ENCODE measurements around the gene HM13. TPM values are rescaled to one million over a fixed set of nuclear protein-coding genes. Genes with fewer than 3 reads are reported as not detected.
"Not testable (repeated sequence)": the region's sequence is repeated elsewhere in the genome, so short reads cannot be mapped to it uniquely, and the experiment has no call there.

Gene HM13
- total and polyA plus RNA-seq, 4 donors = 57.6 to 210 (median 99.1) TPM

DNA sequence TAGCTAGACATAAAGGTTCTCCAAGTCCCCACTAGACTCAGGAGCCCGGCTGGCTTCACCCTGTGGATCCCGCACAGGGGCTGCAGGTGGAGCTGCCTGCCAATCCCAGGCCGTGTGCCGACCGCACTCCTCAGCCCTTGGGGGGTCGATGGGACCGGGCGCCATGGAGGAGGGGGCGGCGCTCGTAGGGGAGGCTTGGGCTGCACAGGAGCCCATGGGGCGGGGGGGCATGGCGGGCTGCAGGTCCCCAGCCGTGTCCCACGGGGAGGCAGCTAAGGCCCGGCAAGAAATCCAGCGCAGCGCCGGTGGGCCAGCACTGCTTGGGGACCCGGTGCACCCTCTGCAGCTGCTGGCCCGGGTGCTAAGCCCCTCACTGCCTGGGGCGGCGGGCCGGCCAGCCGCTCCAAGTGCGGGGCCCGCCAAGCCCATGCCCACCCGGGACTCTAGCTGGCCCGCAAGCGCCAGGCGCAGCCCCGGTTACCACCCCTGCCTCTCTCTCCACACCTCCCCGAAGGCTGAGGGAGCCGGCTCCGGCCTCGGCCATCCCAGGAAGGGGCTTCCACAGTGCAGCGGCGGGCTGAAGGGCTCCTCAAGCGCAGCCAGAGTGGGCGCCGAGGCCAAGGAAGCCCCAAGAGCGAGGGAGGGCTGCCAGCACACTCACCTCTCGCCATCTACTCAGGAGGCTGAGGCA, 64.4 kb downstream of the HM13 start:
- no peak overlapping the region for H3K4me3 ChIP-seq (ENCODE audit: low read depth in 1 of 3, low read length in 3 of 3)
- no peaks in the 10 kb centered on the region for H3K36me3 ChIP-seq (ENCODE audit: control insufficient read depth in 4 of 4, insufficient read depth in 3 of 4, low read depth in 1 of 4, low read length in 3 of 4)
- no peak for TF ChIP-seq HNF4G (IDR thresholded peaks at IDR 0.05)
- no peak for TF ChIP-seq RAD21 (IDR thresholded peaks at IDR 0.05)
- TF ChIP-seq RXRA (IDR thresholded peaks at IDR 0.05) = no peak
- no peak for TF ChIP-seq EGR1 (IDR thresholded peaks at IDR 0.05; ENCODE audit: low read depth in 2 of 2)
- TF ChIP-seq FOXA2 (IDR thresholded peaks at IDR 0.05) = no peak
- TF ChIP-seq, protein P1, sequence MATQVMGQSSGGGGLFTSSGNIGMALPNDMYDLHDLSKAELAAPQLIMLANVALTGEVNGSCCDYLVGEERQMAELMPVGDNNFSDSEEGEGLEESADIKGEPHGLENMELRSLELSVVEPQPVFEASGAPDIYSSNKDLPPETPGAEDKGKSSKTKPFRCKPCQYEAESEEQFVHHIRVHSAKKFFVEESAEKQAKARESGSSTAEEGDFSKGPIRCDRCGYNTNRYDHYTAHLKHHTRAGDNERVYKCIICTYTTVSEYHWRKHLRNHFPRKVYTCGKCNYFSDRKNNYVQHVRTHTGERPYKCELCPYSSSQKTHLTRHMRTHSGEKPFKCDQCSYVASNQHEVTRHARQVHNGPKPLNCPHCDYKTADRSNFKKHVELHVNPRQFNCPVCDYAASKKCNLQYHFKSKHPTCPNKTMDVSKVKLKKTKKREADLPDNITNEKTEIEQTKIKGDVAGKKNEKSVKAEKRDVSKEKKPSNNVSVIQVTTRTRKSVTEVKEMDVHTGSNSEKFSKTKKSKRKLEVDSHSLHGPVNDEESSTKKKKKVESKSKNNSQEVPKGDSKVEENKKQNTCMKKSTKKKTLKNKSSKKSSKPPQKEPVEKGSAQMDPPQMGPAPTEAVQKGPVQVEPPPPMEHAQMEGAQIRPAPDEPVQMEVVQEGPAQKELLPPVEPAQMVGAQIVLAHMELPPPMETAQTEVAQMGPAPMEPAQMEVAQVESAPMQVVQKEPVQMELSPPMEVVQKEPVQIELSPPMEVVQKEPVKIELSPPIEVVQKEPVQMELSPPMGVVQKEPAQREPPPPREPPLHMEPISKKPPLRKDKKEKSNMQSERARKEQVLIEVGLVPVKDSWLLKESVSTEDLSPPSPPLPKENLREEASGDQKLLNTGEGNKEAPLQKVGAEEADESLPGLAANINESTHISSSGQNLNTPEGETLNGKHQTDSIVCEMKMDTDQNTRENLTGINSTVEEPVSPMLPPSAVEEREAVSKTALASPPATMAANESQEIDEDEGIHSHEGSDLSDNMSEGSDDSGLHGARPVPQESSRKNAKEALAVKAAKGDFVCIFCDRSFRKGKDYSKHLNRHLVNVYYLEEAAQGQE (IDR thresholded peaks at IDR 0.05) = no peak
- no peak for TF ChIP-seq GABPA (IDR thresholded peaks at IDR 0.05 in 1 of 2, conservative IDR thresholded peaks at IDR 0.05 in 1 of 2)
- TF ChIP-seq, protein P2, sequence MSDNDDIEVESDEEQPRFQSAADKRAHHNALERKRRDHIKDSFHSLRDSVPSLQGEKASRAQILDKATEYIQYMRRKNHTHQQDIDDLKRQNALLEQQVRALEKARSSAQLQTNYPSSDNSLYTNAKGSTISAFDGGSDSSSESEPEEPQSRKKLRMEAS (IDR thresholded peaks at IDR 0.05) = no peak
- no peak for TF ChIP-seq FOXA1 (IDR thresholded peaks at IDR 0.05)
- TF ChIP-seq NR2F2 (IDR thresholded peaks at IDR 0.05) = no peak
- TF ChIP-seq, protein P3, sequence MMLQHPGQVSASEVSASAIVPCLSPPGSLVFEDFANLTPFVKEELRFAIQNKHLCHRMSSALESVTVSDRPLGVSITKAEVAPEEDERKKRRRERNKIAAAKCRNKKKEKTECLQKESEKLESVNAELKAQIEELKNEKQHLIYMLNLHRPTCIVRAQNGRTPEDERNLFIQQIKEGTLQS (IDR thresholded peaks at IDR 0.05) = no peak
- H3K27ac ChIP-seq (ENCODE audit: low read depth in 1 of 2, low read length in 2 of 2) = no peak overlapping the region
- peaks cover 0 to 4% (median 1%) of the 10 kb centered on the region in 4 donors for H3K4me1 ChIP-seq (ENCODE audit: control insufficient read depth in 4 of 4, insufficient read depth in 4 of 4, low read length in 3 of 4)
- no peak for DNase-seq (ENCODE audit: low spot score)
- no peaks in the 10 kb centered on the region for H3K27me3 ChIP-seq (ENCODE audit: control insufficient read depth in 4 of 4, insufficient read depth in 4 of 4, low read length in 3 of 4)
- no peak overlapping the region for H3K9ac ChIP-seq (ENCODE audit: low read depth in 1 of 2, low read length in 2 of 2)
- no peaks in the 10 kb centered on the region for H3K9me3 ChIP-seq (ENCODE audit: control insufficient read depth in 4 of 4, low read length in 3 of 4)
- 97% methylated on average over 43 of the region's 43 CpGs for WGBS

DNA sequence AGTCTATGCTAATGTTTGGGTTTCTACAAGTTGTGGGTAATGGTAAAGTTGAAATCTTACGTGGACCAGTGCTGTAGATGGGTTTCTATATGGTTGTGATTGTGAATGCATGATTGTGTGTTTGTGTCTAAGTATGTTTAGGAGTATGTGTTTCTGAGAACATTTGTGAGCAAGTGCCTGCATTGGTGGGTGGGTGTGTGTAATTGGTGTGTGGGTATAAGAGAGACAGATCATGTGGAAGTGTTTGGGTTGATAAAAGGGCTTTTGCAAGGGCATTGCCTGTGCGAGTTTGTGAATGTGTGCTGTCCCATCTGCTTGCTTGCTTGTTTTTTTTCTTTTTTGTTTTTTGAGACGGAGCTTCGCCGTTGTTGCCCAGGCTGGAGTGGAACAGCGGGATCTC, 65.0 kb downstream of the HM13 start:
- Histone ChIP-seq H3K4me3 (ENCODE audit: low read depth in 1 of 3, low read length in 3 of 3) (no peak overlapping the region), H3K9me3 (ENCODE audit: control insufficient read depth in 4 of 4, low read length in 3 of 4) (no peaks in the 10 kb centered on the region), H3K27me3 (ENCODE audit: control insufficient read depth in 4 of 4, insufficient read depth in 4 of 4, low read length in 3 of 4) (no peaks in the 10 kb centered on the region), H3K4me1 (ENCODE audit: control insufficient read depth in 4 of 4, insufficient read depth in 4 of 4, low read length in 3 of 4) (no peaks in the 10 kb centered on the region), H3K9ac (ENCODE audit: low read depth in 1 of 2, low read length in 2 of 2) (no peak overlapping the region), H3K36me3 (ENCODE audit: control insufficient read depth in 4 of 4, insufficient read depth in 3 of 4, low read depth in 1 of 4, low read length in 3 of 4) (no peaks in the 10 kb centered on the region), H3K27ac (ENCODE audit: low read depth in 1 of 2, low read length in 2 of 2) (no peak overlapping the region)
- no peak for DNase-seq (ENCODE audit: low spot score)
- WGBS = 96% methylated on average over 6 of the region's 6 CpGs
- TF ChIP-seq RXRA (IDR thresholded peaks at IDR 0.05) = no peak
- TF ChIP-seq FOXA1 (IDR thresholded peaks at IDR 0.05) = no peak

DNA sequence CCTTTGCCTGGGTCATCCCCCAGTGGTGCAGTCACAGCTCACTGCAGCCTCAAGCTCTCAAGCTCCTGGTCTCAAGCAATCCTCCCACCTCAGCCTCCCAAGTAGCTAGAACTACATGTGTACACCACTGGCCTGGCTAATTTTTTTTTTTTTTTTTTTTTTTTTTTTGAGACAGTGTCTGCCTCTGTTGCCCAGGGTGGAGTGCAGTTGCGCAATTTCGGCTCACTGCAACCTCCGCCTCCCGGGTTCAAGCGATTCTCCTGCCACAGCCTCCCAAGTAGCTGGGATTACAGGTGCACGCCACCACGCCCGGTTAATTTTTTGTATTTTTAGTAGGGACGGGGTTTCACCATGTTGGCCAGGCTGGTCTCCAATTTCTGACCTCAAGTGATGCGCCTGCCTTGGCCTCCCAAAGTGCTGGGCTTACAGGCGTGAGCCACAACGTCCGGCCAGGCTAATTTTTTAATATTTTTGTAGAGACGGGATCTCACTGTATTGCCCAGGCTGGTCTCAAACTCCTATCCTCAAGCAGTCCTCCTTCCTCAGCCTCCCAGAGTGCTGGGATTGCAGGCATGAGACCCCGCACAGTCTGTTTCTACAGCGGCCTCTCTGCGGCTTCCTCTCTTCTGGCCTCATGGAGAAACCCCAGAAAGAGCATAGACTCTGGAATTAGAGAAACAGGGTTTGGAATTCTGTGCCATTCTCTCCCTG, 65.9 kb downstream of the HM13 start:
- H3K36me3 ChIP-seq (ENCODE audit: control insufficient read depth in 4 of 4, insufficient read depth in 3 of 4, low read depth in 1 of 4, low read length in 3 of 4); H3K27me3 ChIP-seq (ENCODE audit: control insufficient read depth in 4 of 4, insufficient read depth in 4 of 4, low read length in 3 of 4); DNase-seq (ENCODE audit: low spot score); H3K4me1 ChIP-seq (ENCODE audit: control insufficient read depth in 4 of 4, insufficient read depth in 4 of 4, low read length in 3 of 4); H3K9ac ChIP-seq (ENCODE audit: low read depth in 1 of 2, low read length in 2 of 2); H3K9me3 ChIP-seq (ENCODE audit: control insufficient read depth in 4 of 4, low read length in 3 of 4); H3K4me3 ChIP-seq (ENCODE audit: low read depth in 1 of 3, low read length in 3 of 3); H3K27ac ChIP-seq (ENCODE audit: low read depth in 1 of 2, low read length in 2 of 2): not testable (repeated sequence)
- WGBS = 96% methylated on average over 17 of the region's 17 CpGs

Measured in liver (tissue), 9 donors.